K562 (cell line): Measurements from ENCODE around the gene NAIF1. TPM values are rescaled to one million over a fixed set of nuclear protein-coding genes. Genes with fewer than 3 reads are reported as not detected.

Experiments
- JUN ChIP-seq, 2 experiments: sonication (generic) in 1 of 2; formaldehyde crosslinking in 1 of 2; IDR thresholded peaks; 2 replicates each; pipeline versions ENCODE4 v1.6.1 to v1.8.0; 2012 to 2022; ENCODE audit warnings: borderline replicate concordance in 2 of 2, mild to moderate bottlenecking in 2 of 2, improper control_type of control experiment in 1 of 2, low read depth in 1 of 2, low read length in 1 of 2, missing genetic modification reagents in 1 of 2
- L3MBTL2 ChIP-seq: fragments of 450-650 bp; IDR thresholded peaks from 2 replicates; pipeline ENCODE4 v1.6.1; 2016; ENCODE audit warnings: mild to moderate bottlenecking, moderate library complexity
- PREB ChIP-seq: sonication (generic); formaldehyde crosslinking; IDR thresholded peaks from 2 replicates; pipeline ENCODE4 v1.8.1; 2023; ENCODE audit warnings: mild to moderate bottlenecking, missing genetic modification reagents
- PYGO2 ChIP-seq: fragments of 450-650 bp; IDR thresholded peaks from 2 replicates; pipeline ENCODE4 v1.6.1; 2016; ENCODE audit warnings: mild to moderate bottlenecking, missing genetic modification characterization, moderate library complexity, missing compliant biosample characterization
- RBBP5 ChIP-seq: fragments of 200-600 bp; sonication (generic); IDR thresholded peaks from 2 replicates; pipeline ENCODE4 v1.6.1; 2012; ENCODE audit warnings: borderline replicate concordance, mild to moderate bottlenecking, low read length, control low read depth, inconsistent platforms; ENCODE audit not compliant: insufficient read depth, poor library complexity, severe bottlenecking
- RBM15 ChIP-seq: fragments of 200-400 bp; formaldehyde crosslinking; IDR thresholded peaks from 2 replicates; pipeline ENCODE4 v1.6.1; 2018; ENCODE audit warnings: mild to moderate bottlenecking, low read length, moderate library complexity; ENCODE audit not compliant: insufficient read depth
- RBM39 ChIP-seq: fragments of 200-400 bp; formaldehyde crosslinking; optimal IDR thresholded peaks from 2 replicates; pipeline ENCODE3; 2018; ENCODE audit warnings: low read depth, low read length
- SIN3A ChIP-seq, 2 experiments: fragments of 150-350 bp in 1 of 2; IDR thresholded peaks; 2 replicates each; pipeline ENCODE4 v1.6.1; 2011 to 2016; ENCODE audit warnings: borderline replicate concordance in 2 of 2, low read depth in 2 of 2, low read length in 2 of 2, mild to moderate bottlenecking in 2 of 2, moderate library complexity in 2 of 2; ENCODE audit not compliant: control insufficient read depth in 1 of 2
- SNIP1 ChIP-seq: fragments of 450-650 bp; IDR thresholded peaks from 2 replicates; pipeline ENCODE4 v1.7.1; 2017; ENCODE audit warnings: low read depth, mild to moderate bottlenecking
- TBL1XR1 ChIP-seq, 2 experiments: IDR thresholded peaks; 2 replicates each; pipeline ENCODE4 v1.6.1; 2012; ENCODE audit warnings: improper control_type of control experiment in 2 of 2, low read length in 2 of 2, mild to moderate bottlenecking in 1 of 2
- XRCC5 ChIP-seq: fragments of 200-400 bp; formaldehyde crosslinking; IDR thresholded peaks from 2 replicates; pipeline ENCODE4 v1.6.1; 2017; ENCODE audit warnings: low read depth, mild to moderate bottlenecking, low read length
- ZKSCAN8 ChIP-seq: fragments of 200-800 bp; sonication (Bioruptor generic); IDR thresholded peaks from 2 replicates; pipeline ENCODE4 v1.6.1; 2016; ENCODE audit warnings: missing genetic modification characterization, missing compliant biosample characterization
- ZNF280B ChIP-seq: fragments of 250-450 bp; sonication (Bioruptor Pico); IDR thresholded peaks from 2 replicates; pipeline ENCODE4 v1.5.1; 2021; ENCODE audit warnings: mild to moderate bottlenecking
- ZNF316 ChIP-seq: fragments of 450-650 bp; IDR thresholded peaks from 2 replicates; pipeline ENCODE4 v1.6.1; 2016
- polyA plus RNA-seq, 8 experiments: library from polyadenylated mRNA; depleted of rRNA in 4 of 8; stranded (reverse) in 5 of 8; unstranded in 3 of 8; fragments of >200 nt; fragmentation: Nextera tagmentation in 2 of 8; fragmentation: Illumina TruSeq in 1 of 8; extraction: Ambion mirVana in 2 of 8; extraction: Trizol in 1 of 8; gene quantifications; 2 replicates each; pipeline versions ENCODE4 v1.2.1 to v1.2.3, GENCODE V29; 2011 to 2014; ENCODE audit warnings: inconsistent platforms in 1 of 8, missing spikeins in 1 of 8
- total RNA-seq, 7 experiments: library from RNA; depleted of rRNA in 6 of 7; stranded (reverse); fragments of >200 nt in 6 of 7; fragmentation: Illumina TruSeq in 2 of 7; extraction: Trizol in 2 of 7; gene quantifications; 2 replicates each; pipeline versions ENCODE4 v1.2.1 to v1.2.3, GENCODE V29; 2011 to 2021; ENCODE audit warnings: low replicate concordance in 1 of 7
- TF ChIP-seq, protein P1 (sequence below): fragments of 450-650 bp; formaldehyde crosslinking; IDR thresholded peaks from 2 replicates; pipeline ENCODE4 v1.4.0; 2020; ENCODE audit warnings: mild to moderate bottlenecking, moderate library complexity
- TF ChIP-seq, protein P2 (sequence below): fragments of 450-650 bp; formaldehyde crosslinking; IDR thresholded peaks from 2 replicates; pipeline ENCODE4 v1.4.0; 2022; ENCODE audit warnings: missing genetic modification characterization
- TF ChIP-seq, protein P3 (sequence below): fragments of 250-450 bp; sonication (Bioruptor Pico); IDR thresholded peaks from 2 replicates; pipeline ENCODE4 v1.8.0; 2021; ENCODE audit warnings: mild to moderate bottlenecking, moderate library complexity

The NAIF1 gene
- total and polyA plus RNA-seq, 9 of the 15 experiments (the other 6 are each of a cell fraction or from before 2014, with no cell fraction given): 4.8 to 26.6 (median 17.2) TPM

- no peak for TF ChIP-seq RBM39
- no peak for TF ChIP-seq SNIP1
- TF ChIP-seq RBBP5: peak; percentile 80
- no peak for TF ChIP-seq RBM15
- TF ChIP-seq, protein P1, sequence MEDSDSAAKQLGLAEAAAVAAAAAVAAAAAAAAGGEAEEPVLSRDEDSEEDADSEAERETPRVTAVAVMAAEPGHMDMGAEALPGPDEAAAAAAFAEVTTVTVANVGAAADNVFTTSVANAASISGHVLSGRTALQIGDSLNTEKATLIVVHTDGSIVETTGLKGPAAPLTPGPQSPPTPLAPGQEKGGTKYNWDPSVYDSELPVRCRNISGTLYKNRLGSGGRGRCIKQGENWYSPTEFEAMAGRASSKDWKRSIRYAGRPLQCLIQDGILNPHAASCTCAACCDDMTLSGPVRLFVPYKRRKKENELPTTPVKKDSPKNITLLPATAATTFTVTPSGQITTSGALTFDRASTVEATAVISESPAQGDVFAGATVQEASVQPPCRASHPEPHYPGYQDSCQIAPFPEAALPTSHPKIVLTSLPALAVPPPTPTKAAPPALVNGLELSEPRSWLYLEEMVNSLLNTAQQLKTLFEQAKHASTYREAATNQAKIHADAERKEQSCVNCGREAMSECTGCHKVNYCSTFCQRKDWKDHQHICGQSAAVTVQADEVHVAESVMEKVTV (CRISPR knock-in tag): 0 out of 2 replicates have a peak, but pooled peaks have one; percentile 3
- TF ChIP-seq, protein P2, sequence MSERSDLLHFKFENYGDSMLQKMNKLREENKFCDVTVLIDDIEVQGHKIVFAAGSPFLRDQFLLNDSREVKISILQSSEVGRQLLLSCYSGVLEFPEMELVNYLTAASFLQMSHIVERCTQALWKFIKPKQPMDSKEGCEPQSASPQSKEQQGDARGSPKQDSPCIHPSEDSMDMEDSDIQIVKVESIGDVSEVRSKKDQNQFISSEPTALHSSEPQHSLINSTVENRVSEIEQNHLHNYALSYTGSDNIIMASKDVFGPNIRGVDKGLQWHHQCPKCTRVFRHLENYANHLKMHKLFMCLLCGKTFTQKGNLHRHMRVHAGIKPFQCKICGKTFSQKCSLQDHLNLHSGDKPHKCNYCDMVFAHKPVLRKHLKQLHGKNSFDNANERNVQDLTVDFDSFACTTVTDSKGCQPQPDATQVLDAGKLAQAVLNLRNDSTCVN: no peak
- TF ChIP-seq ZNF316: peak; percentile 63; the same call in 1 of the 2 replicates
- no peak for TF ChIP-seq PREB (CRISPR knock-in tag)
- no peak for TF ChIP-seq L3MBTL2
- no peak for TF ChIP-seq ZKSCAN8 (CRISPR knock-in tag)
- TF ChIP-seq PYGO2 (tag): 0 out of 2 replicates have a peak, but pooled peaks have one; percentile 50
- TF ChIP-seq, protein P3, sequence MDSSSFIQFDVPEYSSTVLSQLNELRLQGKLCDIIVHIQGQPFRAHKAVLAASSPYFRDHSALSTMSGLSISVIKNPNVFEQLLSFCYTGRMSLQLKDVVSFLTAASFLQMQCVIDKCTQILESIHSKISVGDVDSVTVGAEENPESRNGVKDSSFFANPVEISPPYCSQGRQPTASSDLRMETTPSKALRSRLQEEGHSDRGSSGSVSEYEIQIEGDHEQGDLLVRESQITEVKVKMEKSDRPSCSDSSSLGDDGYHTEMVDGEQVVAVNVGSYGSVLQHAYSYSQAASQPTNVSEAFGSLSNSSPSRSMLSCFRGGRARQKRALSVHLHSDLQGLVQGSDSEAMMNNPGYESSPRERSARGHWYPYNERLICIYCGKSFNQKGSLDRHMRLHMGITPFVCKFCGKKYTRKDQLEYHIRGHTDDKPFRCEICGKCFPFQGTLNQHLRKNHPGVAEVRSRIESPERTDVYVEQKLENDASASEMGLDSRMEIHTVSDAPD (CRISPR knock-in tag): no peak
- peak in 1 of 2 experiments; percentile 69; a peak in 2 of 4 replicates for TF ChIP-seq TBL1XR1 (IDR thresholded peaks at IDR 0.05; ENCODE audit: low read length in 2 of 2)
- 0 out of 4 replicates have a peak, but pooled peaks of 1 of the 2 experiments have one; percentile 25 for TF ChIP-seq SIN3A (IDR thresholded peaks at IDR 0.05; ENCODE audit: borderline replicate concordance in 2 of 2, control insufficient read depth in 1 of 2, low read depth in 2 of 2, low read length in 2 of 2)
- peak; percentile 33; the same call in 1 of the 2 replicates for TF ChIP-seq XRCC5
- peak; percentile 94 for TF ChIP-seq JUN (IDR thresholded peaks at IDR 0.05; ENCODE audit: borderline replicate concordance, low read depth, low read length)
- TF ChIP-seq JUN (CRISPR knock-in tag; IDR thresholded peaks at IDR 0.05; ENCODE audit: borderline replicate concordance): no peak
- TF ChIP-seq ZNF280B (CRISPR knock-in tag): no peak
Measured at GRCh38 chr9:128078504-128079434, 11.6 kb upstream of the NAIF1 start (continued).
